ENCODE results near the gene SMG1. TPM values are rescaled to one million over a fixed set of nuclear protein-coding genes. Genes with fewer than 3 reads are reported as not detected.

SMG1 gene
- total and polyA plus RNA-seq, 2 donors (not counting 1 experiment from before 2014, with no cell fraction given), result 30.1 to 101 TPM

- no peaks in the 10 kb centered on the region for H3K4me1 ChIP-seq (ENCODE audit: control insufficient read depth, extremely low read depth, insufficient read depth, low read length)
- no peak for DNase-seq (ENCODE audit: low read depth in 2 of 2)
Observed at GRCh38 chr16:18941471-18941870, 15.3 kb upstream of the SMG1 start.

GRCh38 chr16:18938986-18939385 is 12.8 kb upstream of the SMG1 start:
- DNase-seq (ENCODE audit: low read depth in 2 of 2), result no peak
- no peaks in the 10 kb centered on the region for H3K79me2 ChIP-seq (ENCODE audit: control insufficient read depth, insufficient read depth, low read length)
- no peak overlapping the region for H3K4me2 ChIP-seq (ENCODE audit: extremely low read depth, insufficient read depth, low read length)
- H3K9me3 ChIP-seq (ENCODE audit: control insufficient read depth, insufficient read depth, low read depth, low read length), result no peaks in the 10 kb centered on the region
- no peak overlapping the region for H3K27ac ChIP-seq (ENCODE audit: insufficient read depth, low read length)
- no peak for TF ChIP-seq EZH2 (IDR thresholded peaks at IDR 0.05; ENCODE audit: low read length, missing control alignments)
- TF ChIP-seq CTCF (conservative IDR thresholded peaks at IDR 0.05 in 1 of 2, IDR thresholded peaks at IDR 0.05 in 1 of 2; ENCODE audit: low read depth in 1 of 2, low read length in 2 of 2), result no peak
- no peaks in the 10 kb centered on the region for H3K36me3 ChIP-seq (ENCODE audit: control insufficient read depth, insufficient read depth, low read length)
- no peak overlapping the region for H2AFZ ChIP-seq (ENCODE audit: low read length)
- H3K9ac ChIP-seq (ENCODE audit: insufficient read depth, low read length), result no peak overlapping the region
- H3K4me1 ChIP-seq (ENCODE audit: control insufficient read depth, extremely low read depth, insufficient read depth, low read length), result no peaks in the 10 kb centered on the region
- H3K27me3 ChIP-seq (ENCODE audit: control insufficient read depth, insufficient read depth, low read length), result no peaks in the 10 kb centered on the region
- H4K20me1 ChIP-seq (ENCODE audit: control insufficient read depth, extremely low read depth, insufficient read depth, low read length), result no peaks in the 10 kb centered on the region
- no peak overlapping the region for H3K4me3 ChIP-seq (replicated peaks in 1 of 4; ENCODE audit: control extremely low read depth in 1 of 4, insufficient read depth in 1 of 4, low read depth in 3 of 4, low read length in 4 of 4)

More at GRCh38 chr16:18941471-18941870, 15.3 kb upstream of the SMG1 start:
- H4K20me1 ChIP-seq (ENCODE audit: control insufficient read depth, extremely low read depth, insufficient read depth, low read length), result no peaks in the 10 kb centered on the region
- H3K36me3 ChIP-seq (ENCODE audit: control insufficient read depth, insufficient read depth, low read length), result no peaks in the 10 kb centered on the region
- no peak overlapping the region for H2AFZ ChIP-seq (ENCODE audit: low read length)
- no peaks in the 10 kb centered on the region for H3K27me3 ChIP-seq (ENCODE audit: control insufficient read depth, insufficient read depth, low read length)
- no peak overlapping the region for H3K27ac ChIP-seq (ENCODE audit: insufficient read depth, low read length)
- no peak overlapping the region for H3K4me3 ChIP-seq (replicated peaks in 1 of 4; ENCODE audit: control extremely low read depth in 1 of 4, insufficient read depth in 1 of 4, low read depth in 3 of 4, low read length in 4 of 4)
- TF ChIP-seq EZH2 (IDR thresholded peaks at IDR 0.05; ENCODE audit: low read length, missing control alignments) (no peak), CTCF (conservative IDR thresholded peaks at IDR 0.05 in 1 of 2, IDR thresholded peaks at IDR 0.05 in 1 of 2; ENCODE audit: low read depth in 1 of 2, low read length in 2 of 2) (no peak)
- H3K4me2 ChIP-seq (ENCODE audit: extremely low read depth, insufficient read depth, low read length), result no peak overlapping the region
- H3K79me2 ChIP-seq (ENCODE audit: control insufficient read depth, insufficient read depth, low read length), result no peaks in the 10 kb centered on the region
- H3K9ac ChIP-seq (ENCODE audit: insufficient read depth, low read length), result no peak overlapping the region
- H3K9me3 ChIP-seq (ENCODE audit: control insufficient read depth, insufficient read depth, low read depth, low read length), result no peaks in the 10 kb centered on the region

GRCh38 chr16:18937390-18937789 is 11.2 kb upstream of the SMG1 start:
- Histone ChIP-seq H3K27me3 (ENCODE audit: control insufficient read depth, insufficient read depth, low read length) (no peaks in the 10 kb centered on the region), H4K20me1 (ENCODE audit: control insufficient read depth, extremely low read depth, insufficient read depth, low read length) (no peaks in the 10 kb centered on the region), H3K79me2 (ENCODE audit: control insufficient read depth, insufficient read depth, low read length) (no peaks in the 10 kb centered on the region), H2AFZ (ENCODE audit: low read length) (no peak overlapping the region), H3K4me1 (ENCODE audit: control insufficient read depth, extremely low read depth, insufficient read depth, low read length) (no peaks in the 10 kb centered on the region), H3K27ac (ENCODE audit: insufficient read depth, low read length) (no peak overlapping the region), H3K4me2 (ENCODE audit: extremely low read depth, insufficient read depth, low read length) (no peak overlapping the region), H3K9me3 (ENCODE audit: control insufficient read depth, insufficient read depth, low read depth, low read length) (no peaks in the 10 kb centered on the region), H3K36me3 (ENCODE audit: control insufficient read depth, insufficient read depth, low read length) (no peaks in the 10 kb centered on the region), H3K4me3 (replicated peaks in 1 of 4; ENCODE audit: control extremely low read depth in 1 of 4, insufficient read depth in 1 of 4, low read depth in 3 of 4, low read length in 4 of 4) (no peak overlapping the region), H3K9ac (ENCODE audit: insufficient read depth, low read length) (no peak overlapping the region)
- no peak for TF ChIP-seq EZH2 (IDR thresholded peaks at IDR 0.05; ENCODE audit: low read length, missing control alignments)
- TF ChIP-seq CTCF (conservative IDR thresholded peaks at IDR 0.05 in 1 of 2, IDR thresholded peaks at IDR 0.05 in 1 of 2; ENCODE audit: low read depth in 1 of 2, low read length in 2 of 2), result no peak
- no peak for DNase-seq (ENCODE audit: low read depth in 2 of 2)
